GM23338 (cell line): ENCODE results near the gene RAB40A. TPM values are rescaled to one million over a fixed set of nuclear protein-coding genes. Genes with fewer than 3 reads are reported as not detected.
A peak's percentile ranks its signal among the peaks of the same experiment; 100 is the strongest.

Experiments
- ATAC-seq: fragments of 200-7000 bp; cut with Tn5 transposase; 3 replicates; pipeline ENCODE4 v1.9.1; 2020
- DNase-seq: peaks from one replicate; pipeline ENCODE4 v3.0.0-alpha.2; 2015; ENCODE audit warnings: low spot score
- H2AFZ ChIP-seq: fragments of 200-600 bp; sonication (generic); 2 replicates; pipeline ENCODE4 v1.8.0; 2016; ENCODE audit warnings: antibody characterized with exemption, mild to moderate bottlenecking, moderate library complexity
- H3F3A ChIP-seq: fragments of 200-600 bp; sonication (generic); replicated peaks from 2 replicates; pipeline ENCODE4 v1.8.0; 2017; ENCODE audit warnings: antibody characterized with exemption, mixed run types, low read depth
- H3K27ac ChIP-seq: fragments of 200-600 bp; sonication (generic); 2 replicates; pipeline ENCODE4 v1.6.1; 2016; ENCODE audit warnings: low read depth
- H3K27me3 ChIP-seq: fragments of 200-600 bp; sonication (generic); 2 replicates; pipeline ENCODE4 v1.8.0; 2016; ENCODE audit warnings: mild to moderate bottlenecking, mixed run types, moderate library complexity; ENCODE audit not compliant: insufficient read depth
- H3K36me3 ChIP-seq: fragments of 200-600 bp; sonication (generic); 2 replicates; pipeline ENCODE4 v1.8.0; 2016; ENCODE audit warnings: mild to moderate bottlenecking; ENCODE audit not compliant: insufficient read depth
- H3K4me1 ChIP-seq: fragments of 200-600 bp; sonication (generic); 2 replicates; pipeline ENCODE4 v1.8.0; 2016; ENCODE audit warnings: mild to moderate bottlenecking, moderate library complexity; ENCODE audit not compliant: insufficient read depth
- H3K4me2 ChIP-seq: fragments of 200-600 bp; sonication (generic); 2 replicates; pipeline ENCODE4 v1.7.1; 2017; ENCODE audit warnings: mixed run types
- H3K4me3 ChIP-seq: fragments of 200-600 bp; sonication (generic); 2 replicates; pipeline ENCODE4 v1.6.1; 2016; ENCODE audit warnings: mixed run types
- H3K79me2 ChIP-seq: fragments of 200-600 bp; sonication (generic); replicated peaks from 2 replicates; pipeline ENCODE4 v1.8.0; 2017; ENCODE audit warnings: mild to moderate bottlenecking; ENCODE audit not compliant: insufficient read depth
- H3K9me2 ChIP-seq: fragments of 200-600 bp; sonication (generic); 2 replicates; pipeline ENCODE4 v1.8.0; 2017; ENCODE audit not compliant: insufficient read depth
- H4K20me1 ChIP-seq: fragments of 200-600 bp; sonication (generic); replicated peaks from 2 replicates; pipeline ENCODE4 v1.8.0; 2017; ENCODE audit warnings: mild to moderate bottlenecking; ENCODE audit not compliant: insufficient read depth
- H3K27ac Mint-ChIP-seq: 2 replicates; pipeline ENCODE4 v1.8.0; 2020; ENCODE audit warnings: inconsistent platforms, mild to moderate bottlenecking, moderate library complexity, mixed read lengths
- H3K27me3 Mint-ChIP-seq: 3 replicates; pipeline ENCODE4 v1.8.0; 2022; ENCODE audit warnings: low read depth, mild to moderate bottlenecking, moderate library complexity, mixed read lengths, inconsistent platforms; ENCODE audit not compliant: insufficient read depth, poor library complexity
- H3K36me3 Mint-ChIP-seq: 3 replicates; pipeline ENCODE4 v1.8.0; 2021; ENCODE audit warnings: low read depth, mild to moderate bottlenecking, inconsistent platforms, moderate library complexity, mixed read lengths
- H3K4me1 Mint-ChIP-seq: 3 replicates; pipeline ENCODE4 v1.8.0; 2020; ENCODE audit warnings: mild to moderate bottlenecking, inconsistent platforms, mixed read lengths
- H3K4me3 Mint-ChIP-seq: 3 replicates; pipeline ENCODE4 v1.8.0; 2021; ENCODE audit warnings: moderate library complexity, mild to moderate bottlenecking, inconsistent platforms, mixed read lengths
- H3K9me3 Mint-ChIP-seq: 3 replicates; pipeline ENCODE4 v1.8.0; 2020; ENCODE audit warnings: moderate library complexity, mild to moderate bottlenecking, inconsistent platforms, mixed read lengths
- CREB1 ChIP-seq: fragments of 250-450 bp; sonication (Bioruptor Pico); IDR thresholded peaks from 2 replicates; pipeline ENCODE4 v1.5.0; 2020; ENCODE audit warnings: low read depth, mild to moderate bottlenecking, moderate library complexity
- ETS1 ChIP-seq: IDR thresholded peaks from 2 replicates; pipeline ENCODE4 v1.6.1; 2016; ENCODE audit warnings: antibody characterized with exemption
- EZH2 ChIP-seq: fragments of 200-600 bp; sonication (generic); IDR thresholded peaks from one replicate; pipeline ENCODE4 v1.8.0; 2017; ENCODE audit warnings: antibody characterized with exemption, mild to moderate bottlenecking, low read depth; ENCODE audit not compliant: unreplicated experiment
- JUNB ChIP-seq: IDR thresholded peaks from one replicate; pipeline ENCODE4 v1.6.1; 2016; ENCODE audit warnings: antibody characterized with exemption; ENCODE audit not compliant: unreplicated experiment
- NANOG ChIP-seq: IDR thresholded peaks from 2 replicates; pipeline ENCODE4 v1.6.1; 2016; ENCODE audit warnings: antibody characterized with exemption, borderline replicate concordance
- POLR2AphosphoS5 ChIP-seq: IDR thresholded peaks from 2 replicates; pipeline ENCODE4 v1.6.1; 2016; ENCODE audit warnings: antibody characterized with exemption, low read depth
- STAT1 ChIP-seq: IDR thresholded peaks from one replicate; pipeline ENCODE4 v1.6.1; 2016; ENCODE audit warnings: antibody characterized with exemption; ENCODE audit not compliant: unreplicated experiment
- ZNF114 ChIP-seq: fragments of 250-450 bp; sonication (Bioruptor Pico); IDR thresholded peaks from 2 replicates; pipeline ENCODE4 v1.5.0; 2020; ENCODE audit warnings: mild to moderate bottlenecking, moderate library complexity
- ZNF331 ChIP-seq: fragments of 250-450 bp; sonication (Bioruptor Pico); IDR thresholded peaks from 2 replicates; pipeline ENCODE4 v1.5.0; 2020; ENCODE audit warnings: low read depth, mild to moderate bottlenecking, moderate library complexity
- ZNF462 ChIP-seq: fragments of 250-450 bp; sonication (Bioruptor Pico); IDR thresholded peaks from 2 replicates; pipeline ENCODE4 v1.5.0; 2020; ENCODE audit warnings: mild to moderate bottlenecking, moderate library complexity
- polyA plus RNA-seq: library from polyadenylated mRNA; unstranded; fragments of >200 nt; fragmentation: Nextera tagmentation; extraction: Ambion mirVana; gene quantifications from 2 replicates; pipeline ENCODE4 v1.2.1, GENCODE V29; 2016
- total RNA-seq: library from RNA; depleted of rRNA; stranded (reverse); fragments of >200 nt; shearing (Covaris generic); gene quantifications from 2 replicates; pipeline ENCODE4 v1.2.3, GENCODE V29; 2014
- TF ChIP-seq, protein P1 (sequence below), 2 experiments: fragments of 200-600 bp in 1 of 2; sonication (generic) in 1 of 2; conservative IDR thresholded peaks; 2 replicates each; pipeline versions ENCODE4 v1.5.1 to v1.6.1; 2016 to 2017; ENCODE audit warnings: antibody characterized with exemption in 2 of 2, low read depth in 2 of 2, mild to moderate bottlenecking in 2 of 2, moderate library complexity in 1 of 2
- TF ChIP-seq, protein P2 (sequence below): IDR thresholded peaks from one replicate; pipeline ENCODE4 v1.6.1; 2018; ENCODE audit warnings: antibody characterized with exemption; ENCODE audit not compliant: unreplicated experiment

The RAB40A gene
- total and polyA plus RNA-seq, 2 experiments from 2014 or later, result 2.0 TPM; not detected in 1

DNA sequence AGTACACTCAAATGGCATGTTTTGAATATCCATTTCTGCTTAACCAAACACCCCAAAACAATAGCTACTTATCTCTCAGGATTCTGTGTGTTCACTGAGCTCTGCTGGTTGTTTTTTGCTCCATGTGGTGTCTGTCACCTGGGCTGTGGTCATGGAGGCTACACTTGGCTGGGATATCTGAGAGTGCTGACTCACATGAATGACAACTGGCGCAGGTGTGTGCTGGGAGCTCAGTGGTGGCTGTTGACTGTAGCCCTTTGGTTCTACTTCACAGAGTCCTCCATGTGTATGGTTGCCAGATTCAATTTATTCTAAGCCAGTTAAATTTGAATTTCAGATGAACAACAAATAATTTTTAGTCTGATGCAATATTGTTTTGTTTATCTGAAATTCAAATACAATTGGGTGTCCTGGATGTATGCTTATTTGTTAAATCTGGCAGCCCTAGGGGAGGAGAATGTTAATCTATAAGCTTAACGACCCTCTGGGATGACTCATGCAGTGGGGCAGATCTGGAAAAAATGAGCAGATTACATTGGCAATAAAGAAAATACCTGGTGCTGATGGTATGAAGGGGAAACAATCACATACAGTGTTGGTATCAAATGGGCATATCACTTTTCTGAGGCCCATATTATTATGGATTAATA is 37.8 kb upstream of the RAB40A start:
- DNase-seq (peak; percentile 9), ATAC-seq (no peak)
- Histone ChIP-seq H3K27me3 (no peaks in the 10 kb centered on the region), H3K36me3 (no peaks in the 10 kb centered on the region), H3K9me2 (no peaks in the 10 kb centered on the region), H3K27ac (no peak overlapping the region), H3K4me2 (no peak overlapping the region), H3F3A (no peaks in the 10 kb centered on the region), H4K20me1 (no peaks in the 10 kb centered on the region), H3K4me1 (no peaks in the 10 kb centered on the region), H3K4me3 (no peak overlapping the region), H3K79me2 (no peaks in the 10 kb centered on the region), H2AFZ (no peak overlapping the region)
- TF ChIP-seq CREB1, result no peak
- no peak for TF ChIP-seq ZNF331 (CRISPR knock-in tag)
- no peak for TF ChIP-seq EZH2
- no peak for TF ChIP-seq POLR2AphosphoS5
- TF ChIP-seq, protein P1, sequence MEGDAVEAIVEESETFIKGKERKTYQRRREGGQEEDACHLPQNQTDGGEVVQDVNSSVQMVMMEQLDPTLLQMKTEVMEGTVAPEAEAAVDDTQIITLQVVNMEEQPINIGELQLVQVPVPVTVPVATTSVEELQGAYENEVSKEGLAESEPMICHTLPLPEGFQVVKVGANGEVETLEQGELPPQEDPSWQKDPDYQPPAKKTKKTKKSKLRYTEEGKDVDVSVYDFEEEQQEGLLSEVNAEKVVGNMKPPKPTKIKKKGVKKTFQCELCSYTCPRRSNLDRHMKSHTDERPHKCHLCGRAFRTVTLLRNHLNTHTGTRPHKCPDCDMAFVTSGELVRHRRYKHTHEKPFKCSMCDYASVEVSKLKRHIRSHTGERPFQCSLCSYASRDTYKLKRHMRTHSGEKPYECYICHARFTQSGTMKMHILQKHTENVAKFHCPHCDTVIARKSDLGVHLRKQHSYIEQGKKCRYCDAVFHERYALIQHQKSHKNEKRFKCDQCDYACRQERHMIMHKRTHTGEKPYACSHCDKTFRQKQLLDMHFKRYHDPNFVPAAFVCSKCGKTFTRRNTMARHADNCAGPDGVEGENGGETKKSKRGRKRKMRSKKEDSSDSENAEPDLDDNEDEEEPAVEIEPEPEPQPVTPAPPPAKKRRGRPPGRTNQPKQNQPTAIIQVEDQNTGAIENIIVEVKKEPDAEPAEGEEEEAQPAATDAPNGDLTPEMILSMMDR (conservative IDR thresholded peaks at IDR 0.05; ENCODE audit: low read depth in 2 of 2), result no peak
- no peak for TF ChIP-seq JUNB
- no peak for TF ChIP-seq ZNF462 (CRISPR knock-in tag)
- no peak for TF ChIP-seq ZNF114 (CRISPR knock-in tag)
- TF ChIP-seq ETS1, result no peak
- TF ChIP-seq, protein P2, sequence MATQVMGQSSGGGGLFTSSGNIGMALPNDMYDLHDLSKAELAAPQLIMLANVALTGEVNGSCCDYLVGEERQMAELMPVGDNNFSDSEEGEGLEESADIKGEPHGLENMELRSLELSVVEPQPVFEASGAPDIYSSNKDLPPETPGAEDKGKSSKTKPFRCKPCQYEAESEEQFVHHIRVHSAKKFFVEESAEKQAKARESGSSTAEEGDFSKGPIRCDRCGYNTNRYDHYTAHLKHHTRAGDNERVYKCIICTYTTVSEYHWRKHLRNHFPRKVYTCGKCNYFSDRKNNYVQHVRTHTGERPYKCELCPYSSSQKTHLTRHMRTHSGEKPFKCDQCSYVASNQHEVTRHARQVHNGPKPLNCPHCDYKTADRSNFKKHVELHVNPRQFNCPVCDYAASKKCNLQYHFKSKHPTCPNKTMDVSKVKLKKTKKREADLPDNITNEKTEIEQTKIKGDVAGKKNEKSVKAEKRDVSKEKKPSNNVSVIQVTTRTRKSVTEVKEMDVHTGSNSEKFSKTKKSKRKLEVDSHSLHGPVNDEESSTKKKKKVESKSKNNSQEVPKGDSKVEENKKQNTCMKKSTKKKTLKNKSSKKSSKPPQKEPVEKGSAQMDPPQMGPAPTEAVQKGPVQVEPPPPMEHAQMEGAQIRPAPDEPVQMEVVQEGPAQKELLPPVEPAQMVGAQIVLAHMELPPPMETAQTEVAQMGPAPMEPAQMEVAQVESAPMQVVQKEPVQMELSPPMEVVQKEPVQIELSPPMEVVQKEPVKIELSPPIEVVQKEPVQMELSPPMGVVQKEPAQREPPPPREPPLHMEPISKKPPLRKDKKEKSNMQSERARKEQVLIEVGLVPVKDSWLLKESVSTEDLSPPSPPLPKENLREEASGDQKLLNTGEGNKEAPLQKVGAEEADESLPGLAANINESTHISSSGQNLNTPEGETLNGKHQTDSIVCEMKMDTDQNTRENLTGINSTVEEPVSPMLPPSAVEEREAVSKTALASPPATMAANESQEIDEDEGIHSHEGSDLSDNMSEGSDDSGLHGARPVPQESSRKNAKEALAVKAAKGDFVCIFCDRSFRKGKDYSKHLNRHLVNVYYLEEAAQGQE, result no peak
- no peak for TF ChIP-seq STAT1
- no peak for TF ChIP-seq NANOG
- peaks cover 3% of the 10 kb centered on the region for H3K27me3 Mint-ChIP-seq
- no peak overlapping the region for H3K4me3 Mint-ChIP-seq
- no peaks in the 10 kb centered on the region; the same call in 2 of the 3 replicates for H3K4me1 Mint-ChIP-seq
- H3K27ac Mint-ChIP-seq, result no peak overlapping the region
- no peaks in the 10 kb centered on the region for H3K9me3 Mint-ChIP-seq
- no peaks in the 10 kb centered on the region for H3K36me3 Mint-ChIP-seq
